Head of caudate nucleus (tissue), 42 donors: ENCODE results near the gene SRP9.

Source experiments
- DNase-seq, 42 donors: peaks; one replicate each; pipeline versions ENCODE4 v3.0.0 to v3.0.0-alpha.2; 2020 to 2021; ENCODE audit warnings: mixed read lengths in 7 of 42
- intact Hi-C: fragments of 100-400 bp; cut with DNase I; formaldehyde crosslinking; loops from one replicate; pipeline ENCODE4 v1.15.0; 2022

The SRP9 gene, protein sequence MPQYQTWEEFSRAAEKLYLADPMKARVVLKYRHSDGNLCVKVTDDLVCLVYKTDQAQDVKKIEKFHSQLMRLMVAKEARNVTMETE

DNA sequence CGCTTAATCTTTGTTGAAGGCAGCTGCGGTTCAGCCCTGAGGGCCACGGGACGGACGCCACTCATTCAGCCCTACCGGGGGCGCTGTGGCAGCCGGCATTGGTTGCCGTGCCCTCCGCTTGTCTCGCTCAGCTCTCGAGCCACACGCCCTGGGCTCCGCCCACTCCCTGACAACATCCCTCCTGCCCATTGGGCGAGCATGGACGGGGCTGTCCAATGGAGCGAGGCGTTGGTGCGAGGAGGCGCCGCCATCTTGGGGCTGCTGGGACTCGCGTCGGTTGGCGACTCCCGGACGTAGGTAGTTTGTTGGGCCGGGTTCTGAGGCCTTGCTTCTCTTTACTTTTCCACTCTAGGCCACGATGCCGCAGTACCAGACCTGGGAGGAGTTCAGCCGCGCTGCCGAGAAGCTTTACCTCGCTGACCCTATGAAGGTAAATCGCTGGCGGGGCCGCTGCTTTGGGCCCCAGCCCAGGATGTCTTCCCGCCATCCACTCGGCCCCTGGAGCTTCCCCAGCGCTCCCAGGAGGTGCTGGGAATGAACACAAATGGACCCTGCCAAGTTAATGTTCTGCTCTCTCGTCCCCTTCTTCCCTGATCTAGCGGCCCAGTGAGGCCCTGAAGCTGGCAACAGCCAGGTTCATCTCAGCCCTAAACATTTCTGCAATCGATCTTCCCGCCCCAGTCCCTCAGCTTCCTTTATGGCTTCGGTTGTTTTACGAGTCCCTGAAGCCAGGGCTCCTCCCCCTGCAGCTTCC, at the start of gene SRP9:
Gene SRP9 (plus strand): TSS at position 244 of the 754 bp plus-strand sequence. CDS start 115 bp downstream, at position 359.
- DNase-seq: peak; percentile 97 to 99 (median 99)
- intact Hi-C loops: loop anchor here (5.0 to 10.0 kb wide), 3 partner anchors 35 to 200 kb away; partner anchors contain the start of genes ENAH and EPHX1

DNA sequence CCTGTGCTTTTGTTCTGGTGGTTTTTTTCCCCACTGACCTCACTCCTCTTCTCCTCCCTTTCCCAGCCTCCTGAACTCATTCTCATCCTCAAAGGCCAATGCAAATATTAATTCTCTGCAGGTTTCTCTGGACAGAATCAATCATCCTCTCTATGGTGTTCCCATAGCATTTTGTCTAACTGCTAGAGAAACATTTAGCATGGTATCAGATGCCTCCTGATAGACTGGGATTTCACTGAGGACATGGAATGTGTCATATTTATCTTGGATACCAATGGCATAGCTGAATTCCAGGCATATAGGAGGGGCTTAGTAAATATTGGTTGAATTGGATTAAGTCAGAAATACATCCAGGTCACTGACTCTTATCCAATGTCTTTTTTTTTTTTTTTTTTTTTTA, 46.1 kb upstream of the SRP9 start:
- intact Hi-C loops: no loop called here
- no peak for DNase-seq

DNA sequence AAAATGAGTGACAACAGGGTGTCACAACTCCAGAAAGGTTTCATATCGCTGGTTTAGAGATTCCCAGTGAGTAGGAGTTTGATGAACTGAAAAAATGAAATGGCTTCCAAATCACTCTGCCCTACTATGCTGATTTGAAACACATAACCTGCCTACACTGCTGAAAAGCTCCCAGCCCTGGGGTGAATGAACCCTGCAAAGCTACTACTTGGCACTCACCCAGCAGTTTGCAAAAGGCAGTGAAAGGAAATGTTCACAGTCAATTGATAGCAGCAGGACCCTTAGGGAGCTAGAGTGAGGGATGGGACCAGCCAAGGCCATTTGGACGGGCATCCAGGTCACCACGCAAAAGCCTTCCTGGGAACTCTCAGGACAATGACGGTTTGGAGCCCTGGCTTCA, 44.4 kb upstream of the SRP9 start:
- DNase-seq: peak in 29 of 42 donors; percentile 8 to 78 (median 36)

DNA sequence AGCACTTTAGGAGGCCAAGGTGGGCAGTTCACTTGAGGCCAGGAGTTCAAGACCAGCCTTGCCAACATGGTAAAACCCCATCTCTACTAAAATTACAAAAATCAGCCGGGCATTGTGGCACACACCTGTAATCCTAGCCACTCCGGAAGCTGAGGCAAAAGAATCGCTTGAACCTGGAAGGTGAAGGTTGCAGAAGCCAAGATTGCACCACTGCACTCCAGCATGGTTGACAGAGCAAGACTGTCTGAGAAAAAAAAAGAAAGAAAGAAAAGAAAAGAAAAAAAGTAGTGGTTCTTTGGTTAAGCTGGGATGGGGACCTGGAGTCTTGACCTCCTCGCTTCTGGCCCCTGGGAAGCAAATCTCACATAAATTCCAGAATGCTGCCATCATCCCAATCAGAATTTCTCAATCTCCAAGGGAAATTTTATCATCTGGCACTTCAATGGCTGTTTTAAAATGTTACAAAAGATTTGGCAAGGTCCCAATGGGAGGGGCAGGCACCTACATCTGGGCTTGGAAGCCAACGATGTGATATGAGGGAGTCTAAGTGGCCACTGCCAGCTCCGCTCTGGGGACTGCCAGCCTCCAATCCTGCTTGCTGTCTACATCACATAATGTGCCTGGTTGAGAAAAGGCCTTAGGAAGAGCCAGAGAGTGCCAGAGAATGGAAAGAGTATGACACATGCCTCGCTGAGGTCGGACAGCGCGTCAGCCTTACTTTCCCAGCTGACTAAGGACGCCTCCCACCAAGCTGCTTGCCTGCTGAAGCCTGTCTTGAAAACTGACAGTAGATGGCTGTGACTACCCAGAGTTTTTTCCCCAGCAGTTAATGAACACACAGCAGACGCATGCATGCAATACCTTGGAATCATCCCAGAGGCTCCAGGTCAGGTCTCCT, 42.1 kb upstream of the SRP9 start:
- intact Hi-C loops: no loop called here
- peak in 15 of 42 donors; percentile 4 to 50 (median 15) for DNase-seq

More for the DNA sequence above, 44.4 kb upstream of the SRP9 start:
- intact Hi-C loops: no loop called here

DNA sequence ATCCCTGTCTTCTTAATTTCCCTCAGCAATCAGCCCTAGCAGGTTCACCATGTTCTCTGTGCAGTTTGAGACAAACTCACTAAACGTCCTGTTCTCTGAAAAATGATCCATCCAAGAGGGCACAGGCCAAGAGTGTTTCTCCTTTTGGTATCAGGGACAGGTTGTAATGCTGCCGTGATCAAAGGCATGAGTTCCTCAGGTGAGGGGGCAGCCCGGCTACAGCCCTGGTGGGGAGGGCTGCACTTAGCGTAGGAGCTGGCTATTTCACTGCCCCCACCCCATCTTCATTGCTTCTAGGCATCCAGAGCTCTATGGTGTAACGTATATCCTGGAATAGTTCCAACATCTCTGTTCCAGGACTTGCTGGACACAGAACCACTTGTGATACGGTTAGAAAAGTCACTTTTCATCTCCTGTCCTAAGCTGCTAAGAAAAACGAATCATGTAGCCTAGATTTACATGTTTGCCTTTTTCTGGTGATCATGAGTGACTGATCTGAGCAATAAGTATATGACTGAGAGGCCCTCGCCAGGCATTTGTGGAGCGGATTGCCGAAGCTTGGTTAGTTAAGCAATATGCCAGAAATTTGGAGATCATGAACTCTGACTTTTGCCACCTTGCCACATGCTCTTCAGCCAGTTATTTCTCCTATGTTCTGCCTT, 41.1 kb upstream of the SRP9 start:
- no peak for DNase-seq
- intact Hi-C loops: no loop called here

DNA sequence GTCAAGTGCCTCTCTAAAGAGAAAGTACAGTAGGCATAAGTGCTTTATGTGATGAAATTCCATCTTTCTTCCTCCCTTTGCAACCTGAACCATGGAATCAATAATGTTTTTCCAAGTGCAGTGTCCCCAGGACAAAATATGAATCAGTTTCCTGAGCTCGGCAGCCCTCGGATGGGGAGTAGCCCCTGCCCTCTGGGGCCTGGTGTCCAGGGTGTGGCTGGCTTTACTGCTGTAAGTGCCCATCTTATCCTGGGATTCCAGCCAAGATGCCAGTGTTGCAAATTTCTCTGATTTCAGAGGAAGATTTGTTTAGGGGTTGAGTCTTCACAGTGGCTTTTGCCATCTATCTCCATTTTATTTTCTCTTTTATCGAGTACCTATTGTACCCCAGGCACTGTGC, 40.5 kb upstream of the SRP9 start:
- intact Hi-C loops: no loop called here
- DNase-seq: no peak

DNA sequence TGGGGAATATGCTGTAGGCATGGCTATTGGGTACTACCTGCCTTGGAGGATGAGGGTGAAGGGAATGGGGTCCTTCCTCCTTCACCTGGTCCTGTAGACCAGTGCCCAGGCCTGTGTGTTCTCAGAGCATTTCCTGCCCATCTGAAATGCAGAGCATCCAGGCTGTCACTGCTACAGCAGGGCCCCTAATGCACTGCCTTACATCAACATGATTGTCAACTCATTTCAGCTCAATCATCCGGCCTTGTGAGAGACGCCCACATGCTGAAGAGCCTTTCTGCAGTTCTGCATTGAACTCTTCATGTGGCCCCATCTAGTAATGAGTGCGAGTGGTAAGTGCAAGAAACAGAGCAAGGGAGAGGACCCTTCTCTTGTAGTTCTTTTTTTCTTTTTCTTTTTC, 39.8 kb upstream of the SRP9 start:
- no peak for DNase-seq
- intact Hi-C loops: no loop called here

DNA sequence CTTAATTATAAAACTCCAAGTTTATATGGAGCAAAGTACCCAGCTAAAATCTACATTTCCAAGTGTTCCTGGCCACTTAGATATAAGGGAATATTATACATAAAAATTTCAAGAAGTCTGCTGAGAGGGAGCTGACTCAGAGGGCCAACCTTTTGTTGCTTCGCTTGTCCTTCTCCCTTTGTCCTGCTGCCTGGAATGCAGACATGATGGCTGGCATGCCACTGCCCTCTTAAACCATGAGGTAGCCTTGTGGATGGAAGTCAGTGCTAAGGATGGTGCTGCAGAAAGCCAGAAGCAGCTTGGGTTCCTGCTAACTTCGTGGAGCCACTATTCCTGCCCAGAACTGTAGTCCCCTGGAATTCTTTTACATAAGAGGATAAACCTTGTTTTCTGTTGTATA, 38.9 kb upstream of the SRP9 start:
- no peak for DNase-seq
- intact Hi-C loops: no loop called here

DNA sequence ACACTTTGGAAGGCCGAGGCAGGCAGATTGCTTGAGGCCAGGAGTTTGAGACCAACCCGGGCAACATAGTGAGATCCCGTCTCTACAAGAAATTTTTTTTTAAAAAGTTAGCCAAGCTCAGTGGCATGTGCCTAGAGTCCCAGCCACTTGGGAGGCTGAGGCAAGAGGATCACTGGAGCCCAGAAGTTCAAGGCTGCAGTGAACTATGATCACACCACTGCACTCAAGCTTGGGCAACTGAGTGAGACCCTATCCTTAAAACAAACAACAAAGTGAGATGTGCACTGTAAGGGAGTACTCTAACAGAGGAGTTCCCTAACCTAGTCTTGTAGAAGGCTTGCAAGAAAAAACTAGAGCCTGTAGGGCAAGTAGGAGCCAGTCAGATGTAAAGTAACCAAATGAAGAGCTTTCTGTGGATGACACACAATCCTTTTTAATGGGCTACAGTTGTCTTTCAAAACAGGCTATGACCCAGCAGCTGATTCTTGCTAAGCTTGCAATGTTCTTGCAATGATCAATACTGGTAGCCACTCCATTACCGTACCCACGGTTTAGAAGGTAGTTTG, 38.0 kb upstream of the SRP9 start:
- intact Hi-C loops: no loop called here
- no peak for DNase-seq

DNA sequence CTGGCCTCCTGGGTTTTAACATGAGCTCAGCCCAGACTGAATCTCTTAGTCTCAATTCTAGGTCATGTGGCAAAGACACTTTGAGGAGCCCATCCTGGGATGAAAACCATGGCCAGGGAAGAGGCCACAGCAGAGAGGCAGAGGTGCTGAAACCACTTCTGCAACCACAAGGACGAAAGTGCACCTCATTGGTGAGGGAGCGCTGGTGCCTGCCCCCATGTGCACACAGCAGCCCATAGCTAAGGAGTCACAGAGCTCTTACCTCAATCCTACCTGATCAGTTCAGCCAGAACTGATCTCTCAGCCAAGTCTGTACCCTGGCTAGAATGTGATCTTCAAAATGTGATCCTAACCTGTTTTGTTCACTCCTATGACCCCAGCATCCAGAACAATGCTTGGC, 32.9 kb upstream of the SRP9 start:
- no peak for DNase-seq
- intact Hi-C loops: no loop called here

DNA sequence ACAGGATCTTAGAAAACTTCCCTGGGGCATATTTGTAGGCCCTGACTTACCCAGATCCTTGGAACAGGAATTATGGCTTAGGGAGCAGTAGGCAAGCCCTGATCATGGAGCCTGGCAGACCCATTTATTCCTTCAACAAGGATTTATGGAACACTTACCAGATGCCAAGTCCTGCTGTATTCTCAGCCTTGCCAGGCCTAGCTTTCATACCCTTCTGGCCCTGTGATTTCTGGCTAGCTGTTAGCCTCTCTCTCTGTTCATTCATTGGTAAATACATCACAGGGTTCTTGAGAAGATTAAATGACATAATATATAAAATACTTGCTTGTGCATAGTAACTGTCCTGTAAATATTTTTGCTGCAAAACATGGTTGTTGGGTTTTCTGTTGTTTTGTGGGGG, 32.4 kb upstream of the SRP9 start:
- DNase-seq: no peak
- intact Hi-C loops: no loop called here

DNA sequence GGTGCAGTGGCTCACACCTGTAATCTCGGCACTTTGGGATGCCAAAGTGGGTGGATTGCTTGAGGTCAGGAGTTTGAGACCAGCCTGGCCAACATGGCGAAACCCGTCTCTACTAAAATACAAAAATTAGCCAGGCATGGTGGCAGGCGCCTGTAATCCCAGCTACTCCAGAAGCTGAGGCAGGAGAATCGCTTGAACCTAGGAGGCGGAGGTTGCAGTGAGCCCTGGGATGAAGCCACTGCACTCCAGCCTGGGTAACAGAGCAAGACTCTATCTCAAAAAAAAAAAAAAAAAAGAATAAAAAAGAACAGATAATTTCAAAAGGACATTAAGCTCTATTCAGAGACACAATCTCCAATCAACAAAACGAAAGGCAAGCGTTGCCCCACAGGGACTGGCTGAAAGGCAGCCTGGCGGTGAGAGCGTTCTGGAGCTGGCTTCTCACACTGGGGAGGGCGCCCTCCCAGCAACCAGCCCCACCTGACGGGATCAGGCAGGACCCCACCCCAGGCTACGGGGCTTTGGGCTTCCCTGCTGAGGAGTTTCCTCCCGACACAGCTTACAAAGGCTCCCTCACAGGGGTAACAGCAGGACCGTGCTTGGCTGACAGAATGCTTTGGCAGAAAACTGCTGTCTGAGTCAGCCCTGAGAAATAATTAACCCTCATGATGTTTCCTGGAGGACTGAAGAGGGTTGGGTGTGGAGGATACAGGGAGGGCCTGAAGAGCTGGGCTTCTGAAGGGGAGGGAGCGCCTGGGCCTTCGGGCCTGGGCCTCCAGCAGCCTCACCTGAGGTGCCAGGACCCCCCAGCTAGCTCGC, 31.1 kb upstream of the SRP9 start:
- peak in 34 of 42 donors; percentile 7 to 81 (median 38) for DNase-seq
- intact Hi-C loops: no loop called here

DNA sequence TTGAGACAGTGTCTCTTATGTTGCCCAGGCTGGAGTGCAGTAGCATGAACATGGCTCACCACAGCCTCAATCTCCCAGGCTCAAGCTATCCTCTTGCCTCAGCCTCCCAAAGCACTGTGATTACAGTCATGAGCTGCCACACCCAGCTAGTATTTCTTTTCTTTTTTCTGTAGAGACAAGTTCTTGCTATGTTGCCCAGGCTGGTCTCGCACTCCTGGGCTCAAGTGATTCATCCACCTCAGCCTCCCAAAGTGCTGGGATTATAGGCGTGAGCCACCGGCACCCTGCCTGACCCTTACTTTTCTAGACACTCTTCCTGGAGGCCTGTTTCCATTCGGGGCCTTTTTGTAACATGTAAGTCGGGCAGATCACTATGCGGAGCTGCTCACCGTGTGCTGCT, 30.1 kb upstream of the SRP9 start:
- no peak for DNase-seq
- intact Hi-C loops: no loop called here

DNA sequence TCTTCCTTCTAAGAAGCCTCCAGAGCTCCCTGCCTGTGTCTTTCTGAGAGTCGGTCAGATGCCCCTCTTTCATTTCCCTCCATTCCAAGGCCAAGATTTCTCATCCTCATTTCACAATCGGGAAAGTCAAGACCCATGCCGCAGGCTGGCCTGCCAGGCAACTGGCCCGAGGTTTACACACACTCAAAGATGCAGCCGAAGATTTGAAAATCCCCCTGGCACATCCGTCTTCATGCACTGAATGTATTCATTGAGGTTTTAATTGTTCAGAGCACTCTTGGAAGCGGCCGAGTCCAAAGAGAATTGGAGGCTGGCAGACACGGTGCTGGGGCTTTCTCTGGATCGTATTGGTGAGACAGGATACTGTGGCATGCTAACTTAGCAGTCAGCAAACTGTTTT, 29.1 kb upstream of the SRP9 start:
- intact Hi-C loops: no loop called here
- DNase-seq: peak in 2 of 42 donors; percentile 27 to 54

DNA sequence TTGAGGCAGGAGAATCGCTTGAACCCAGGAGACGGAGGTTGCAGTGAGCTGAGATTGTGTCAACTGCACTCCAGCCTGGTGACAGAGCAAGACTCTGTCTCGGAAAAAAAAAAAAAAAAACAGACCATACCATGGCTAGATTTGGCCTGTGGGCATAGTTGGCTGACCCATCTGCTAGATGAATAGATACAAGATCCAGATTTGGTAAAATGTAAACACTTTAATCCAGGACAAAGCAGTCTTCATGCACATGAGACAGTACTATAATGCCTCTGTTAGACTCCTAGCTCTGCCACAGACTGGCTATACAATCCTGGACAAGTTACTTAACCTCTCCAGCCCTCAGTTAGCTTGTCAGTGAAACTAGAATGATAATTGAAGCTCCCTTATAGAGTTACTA, 27.9 kb upstream of the SRP9 start:
- intact Hi-C loops: no loop called here
- no peak for DNase-seq

DNA sequence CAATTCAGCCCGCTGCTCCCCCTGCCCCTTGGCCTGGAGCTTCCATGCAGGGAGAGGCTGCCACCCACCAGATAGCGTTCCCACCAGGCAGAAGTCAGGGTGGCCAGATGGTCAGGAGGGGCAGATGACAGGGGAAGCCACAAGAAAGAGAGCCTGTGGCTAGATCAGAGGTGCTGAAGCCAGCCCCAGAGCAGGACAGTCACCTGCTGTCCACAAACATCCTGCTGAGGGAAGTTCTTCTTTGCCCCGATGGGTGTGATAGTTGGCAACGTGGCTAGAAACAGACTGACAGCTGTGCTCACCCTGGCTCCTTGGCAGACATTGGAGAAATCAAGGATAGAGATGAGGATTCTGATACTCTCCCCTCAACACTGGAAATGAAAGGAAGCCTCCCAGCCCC, 27.2 kb upstream of the SRP9 start:
- DNase-seq: no peak
- intact Hi-C loops: no loop called here

DNA sequence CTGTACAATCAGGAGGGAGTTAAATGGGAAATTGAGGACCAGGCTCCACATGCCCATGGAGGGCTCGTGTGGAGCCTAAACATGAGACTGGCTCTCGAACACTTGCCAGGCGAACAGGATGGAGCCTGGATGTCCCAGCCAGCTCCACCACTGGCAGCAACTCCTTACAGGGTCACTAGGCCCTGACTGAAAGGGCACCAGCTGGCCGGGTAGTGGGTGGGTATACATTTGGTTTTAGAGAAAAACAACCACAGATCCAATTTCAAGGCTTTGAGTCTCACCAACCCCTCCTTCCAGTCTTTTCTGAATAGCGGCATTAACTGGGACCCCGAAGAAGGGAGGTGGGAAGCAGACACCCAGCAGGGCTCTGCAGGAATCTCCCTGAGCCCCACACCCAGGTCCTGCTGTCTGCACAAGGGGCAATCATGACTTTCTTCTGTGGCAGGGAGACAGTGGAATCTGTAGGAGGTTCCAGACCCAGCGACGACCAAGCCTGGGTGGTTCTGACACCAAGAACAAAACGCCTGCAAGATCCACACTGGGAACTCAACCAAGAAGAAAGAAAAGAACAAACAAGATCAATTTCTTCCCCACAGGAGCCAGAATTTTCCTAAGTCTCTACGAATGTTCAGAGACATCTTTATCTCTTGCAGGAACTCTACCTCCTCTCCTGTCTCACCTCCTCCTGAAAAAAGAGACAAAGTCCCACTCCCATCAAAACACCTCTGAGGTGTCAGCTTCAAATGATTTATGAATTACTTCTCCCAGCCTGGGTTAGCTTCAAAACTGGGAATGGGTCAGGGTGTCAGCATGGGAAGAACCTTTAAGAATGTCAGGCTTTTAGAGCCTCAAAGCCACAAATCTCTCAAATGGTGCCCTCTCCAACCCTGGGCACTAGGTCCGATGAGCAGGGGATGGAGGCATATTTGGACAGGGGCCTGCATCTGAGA, 26.5 kb upstream of the SRP9 start:
- no peak for DNase-seq
- intact Hi-C loops: no loop called here
